ENCODE measurements around the gene MATCAP1. TPM values are rescaled to one million over a fixed set of nuclear protein-coding genes. Genes with fewer than 3 reads are reported as not detected.

MATCAP1 gene
- total and polyA plus RNA-seq, 2 of the 13 experiments (the other 11 are each of a cell fraction or from before 2014, with no cell fraction given), result 11.2 to 24.5 TPM

GRCh38 chr16:67155295-67156142 lies 28.2 kb downstream of the MATCAP1 start (continued):
- TF ChIP-seq ATF3 (CRISPR knock-in tag; IDR thresholded peaks at IDR 0.05) (no peak), BRCA1 (CRISPR knock-in tag; IDR thresholded peaks at IDR 0.05) (no peak), ZNF317 (CRISPR knock-in tag; IDR thresholded peaks at IDR 0.05) (no peak), ZNF33B (CRISPR knock-in tag; IDR thresholded peaks at IDR 0.05) (no peak), MATR3 (CRISPR knock-in tag; IDR thresholded peaks at IDR 0.05) (no peak), TRAFD1 (CRISPR knock-in tag; IDR thresholded peaks at IDR 0.05; ENCODE audit: borderline replicate concordance) (no peak), ARID5B (CRISPR knock-in tag; IDR thresholded peaks at IDR 0.05) (peak; percentile 38), MYC (CRISPR knock-in tag; IDR thresholded peaks at IDR 0.05; ENCODE audit: borderline replicate concordance) (peak; percentile 61), CSRNP2 (CRISPR knock-in tag; conservative IDR thresholded peaks at IDR 0.05; ENCODE audit: low read depth) (no peak), ZC3H4 (CRISPR knock-in tag; IDR thresholded peaks at IDR 0.05; ENCODE audit: borderline replicate concordance) (no peak), KDM3A (CRISPR knock-in tag; IDR thresholded peaks at IDR 0.05; ENCODE audit: low read depth) (0 out of 2 replicates have a peak, but pooled peaks have one; percentile 56), ZNF761 (CRISPR knock-in tag; conservative IDR thresholded peaks at IDR 0.05) (no peak), ZMYM4 (CRISPR knock-in tag; IDR thresholded peaks at IDR 0.05) (peak; percentile 61; the same call in 1 of the 2 replicates), SOX13 (IDR thresholded peaks at IDR 0.05) (no peak), SOX13 (CRISPR knock-in tag; conservative IDR thresholded peaks at IDR 0.05 in 1 of 2, IDR thresholded peaks at IDR 0.05 in 1 of 2) (peak in 1 of 2 experiments; percentile 30; a peak in 1 of 4 replicates), YEATS2 (CRISPR knock-in tag; IDR thresholded peaks at IDR 0.05; ENCODE audit: borderline replicate concordance) (no peak), PCBP2 (optimal IDR thresholded peaks at IDR 0.05; ENCODE audit: low read depth, low read length, poor library complexity, severe bottlenecking) (no peak), FOSL1 (CRISPR knock-in tag; IDR thresholded peaks at IDR 0.05; ENCODE audit: borderline replicate concordance) (no peak), ZNF414 (CRISPR knock-in tag; IDR thresholded peaks at IDR 0.05) (no peak), SALL1 (CRISPR knock-in tag; IDR thresholded peaks at IDR 0.05) (peak; percentile 80)

All from HepG2 (cell line).